Renal cortical epithelial cell (primary cell): ENCODE data around the gene SNRNP27. TPM values are rescaled to one million over a fixed set of nuclear protein-coding genes. Genes with fewer than 3 reads are reported as not detected.
"Not testable (repeated sequence)": the region's sequence is repeated elsewhere in the genome, so short reads cannot be mapped to it uniquely, and the experiment has no call there.

Experiments used
- DNase-seq: peaks from one replicate; pipeline ENCODE4 v3.0.0-alpha.2; 2011; ENCODE audit warnings: low read depth
- total RNA-seq: library from RNA; depleted of rRNA; stranded (reverse); fragments of >200 nt; gene quantifications from 2 replicates; pipeline ENCODE4 v1.2.3, GENCODE V29; 2014

Gene SNRNP27
- 43.9 and 76.9 TPM in 2 replicates for total RNA-seq

DNA sequence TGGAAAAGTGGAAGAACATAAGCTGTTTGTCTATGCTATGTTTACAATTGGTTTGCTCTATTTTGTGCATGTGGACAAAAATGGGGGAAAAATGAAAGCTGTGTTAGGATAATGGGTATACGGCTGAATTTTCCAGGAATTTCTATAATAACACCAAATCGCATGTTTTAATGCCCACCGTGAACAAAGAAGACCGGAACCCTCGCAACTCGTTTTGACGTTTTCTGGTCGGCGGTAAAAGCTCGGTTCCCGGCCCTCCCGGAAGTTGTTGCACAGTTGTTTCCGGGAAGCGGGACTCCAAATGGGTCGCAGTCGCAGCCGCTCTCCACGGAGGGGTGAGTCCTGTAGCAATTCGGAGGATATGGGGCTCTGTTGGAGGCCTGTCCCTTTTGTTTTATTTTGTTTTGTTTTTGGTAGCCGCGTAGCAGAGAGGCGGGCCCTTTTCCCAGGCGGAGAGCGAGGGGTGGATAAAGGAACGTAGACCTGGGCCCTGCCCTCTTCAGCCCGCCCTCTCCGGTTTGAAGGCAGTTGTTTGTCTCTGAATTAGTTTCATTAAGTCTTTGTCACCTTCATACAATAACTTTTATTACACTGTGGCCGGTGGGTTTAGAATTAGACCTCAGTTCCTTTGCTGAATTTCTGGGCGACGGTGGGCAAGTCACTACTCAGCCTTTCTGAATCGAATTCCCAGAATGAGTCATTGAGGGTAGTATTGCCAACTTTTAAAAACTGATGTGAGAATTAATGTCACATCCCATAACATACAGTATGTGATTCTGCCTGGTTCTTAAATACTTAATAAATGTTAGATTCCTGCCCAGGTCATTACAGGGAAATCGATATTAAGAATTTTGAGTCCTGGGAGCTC, at the start of gene SNRNP27:
Gene SNRNP27 (plus strand): TSS at position 273 of the 868 bp plus-strand sequence. CDS start 29 bp downstream, at position 302.
- DNase-seq: peak; percentile 62

DNA sequence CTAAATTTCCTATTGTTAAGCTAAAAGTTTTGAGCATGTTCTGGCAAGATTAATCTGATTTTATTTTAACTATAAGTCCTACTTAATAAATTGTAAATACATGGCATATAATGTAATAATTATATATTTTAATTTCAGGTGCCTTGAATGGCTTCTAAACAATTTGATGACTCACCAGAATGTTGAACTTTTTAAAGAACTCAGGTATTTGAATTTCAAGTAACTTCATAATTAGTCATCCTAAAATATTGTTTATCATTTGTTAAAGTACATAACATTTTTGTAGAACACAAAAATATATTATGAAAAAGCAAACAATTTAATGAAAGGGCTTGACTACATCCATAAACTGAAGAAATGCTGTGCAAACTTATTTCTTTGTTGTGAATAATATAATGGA, 49.8 kb upstream of the SNRNP27 start:
- DNase-seq: no peak

- DNase-seq: no peak
These were observed 49.2 kb upstream of the SNRNP27 start for GRCh38 chr2:69844560-69844959.

- no peak for DNase-seq
These were observed 47.3 kb upstream of the SNRNP27 start for GRCh38 chr2:69846182-69847067.

DNA sequence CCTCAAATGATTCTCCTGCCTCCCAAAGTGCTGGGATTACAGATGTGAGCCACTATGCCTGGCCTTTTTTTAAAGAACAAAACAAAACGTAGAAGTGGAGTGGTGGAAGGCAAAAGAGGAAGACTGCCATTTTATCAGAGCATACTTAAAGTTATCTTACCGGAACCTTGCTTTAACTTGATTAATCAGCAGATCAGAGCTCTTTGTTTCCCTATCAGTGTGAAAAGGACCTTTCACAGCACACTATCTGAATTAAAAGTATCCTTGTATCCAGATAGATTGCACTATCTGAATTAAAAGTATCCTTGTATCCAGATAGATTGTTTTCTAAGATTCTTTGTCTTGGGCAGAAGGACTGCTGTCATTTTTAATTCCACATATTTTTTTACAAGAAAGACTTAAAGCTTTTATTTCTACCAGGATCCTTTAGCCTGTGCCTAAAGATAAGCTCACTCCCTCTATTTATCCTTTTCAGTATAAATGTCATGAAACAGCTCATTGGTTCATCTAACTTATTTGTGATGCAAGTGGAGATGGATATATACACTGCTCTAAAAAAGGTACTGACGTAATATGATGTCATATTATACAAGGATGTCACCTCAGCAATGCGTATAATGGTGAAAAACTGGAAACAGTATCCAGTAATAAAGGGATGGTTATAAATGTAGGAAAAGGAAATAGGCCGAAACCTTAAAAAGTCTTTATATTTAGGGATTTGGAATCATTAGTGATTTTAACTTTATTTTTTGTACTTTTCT, 46.5 kb upstream of the SNRNP27 start:
- no peak for DNase-seq

DNA sequence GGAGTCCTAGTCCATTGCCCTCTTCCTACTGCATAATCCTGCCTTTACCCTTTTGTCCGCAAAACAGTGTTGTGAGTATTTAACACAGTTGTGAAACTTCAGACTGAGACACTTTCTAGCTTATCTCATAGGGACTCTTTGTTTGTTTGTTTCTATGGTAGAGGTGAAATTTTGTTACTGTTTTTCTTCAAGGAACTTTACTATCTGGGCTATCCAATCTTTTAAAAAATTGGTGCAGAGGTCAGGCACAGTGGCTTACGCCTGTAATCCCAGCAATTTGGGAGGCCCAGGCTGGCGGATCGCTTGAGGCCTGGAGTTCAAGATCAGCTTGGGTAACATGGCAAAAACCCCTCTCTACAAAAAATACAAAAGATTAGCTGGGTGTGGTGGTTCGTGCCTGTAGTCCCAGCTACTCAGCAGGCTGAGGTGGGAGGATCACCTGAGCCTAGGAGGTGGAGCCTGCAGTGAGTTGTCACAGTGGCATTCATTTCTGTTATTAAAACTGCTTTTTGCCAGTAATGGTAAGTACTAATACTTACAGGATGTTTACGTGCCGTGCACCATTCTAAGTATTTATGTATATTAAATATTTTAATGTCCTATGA, 45.5 kb upstream of the SNRNP27 start:
- DNase-seq: no peak

- DNase-seq: no peak
These were observed 35.5 kb upstream of the SNRNP27 start for GRCh38 chr2:69858261-69858660.

- DNase-seq: no peak
These were observed 30.5 kb upstream of the SNRNP27 start for GRCh38 chr2:69863298-69863697.

- no peak for DNase-seq
These were observed 5.3 kb upstream of the SNRNP27 start for GRCh38 chr2:69888451-69888850.

- no peak for DNase-seq
These were observed 4.5 kb upstream of the SNRNP27 start for GRCh38 chr2:69889302-69889701.

- DNase-seq: peak; percentile 72
These were observed 2.9 kb upstream of the SNRNP27 start for GRCh38 chr2:69890881-69891280.

GRCh38 chr2:69892838-69893424, 825 bp upstream of the SNRNP27 start:
- not testable (repeated sequence) for DNase-seq

- DNase-seq: not testable (repeated sequence)
These were observed 981 bp downstream of the SNRNP27 start for GRCh38 chr2:69894737-69895136.

DNA sequence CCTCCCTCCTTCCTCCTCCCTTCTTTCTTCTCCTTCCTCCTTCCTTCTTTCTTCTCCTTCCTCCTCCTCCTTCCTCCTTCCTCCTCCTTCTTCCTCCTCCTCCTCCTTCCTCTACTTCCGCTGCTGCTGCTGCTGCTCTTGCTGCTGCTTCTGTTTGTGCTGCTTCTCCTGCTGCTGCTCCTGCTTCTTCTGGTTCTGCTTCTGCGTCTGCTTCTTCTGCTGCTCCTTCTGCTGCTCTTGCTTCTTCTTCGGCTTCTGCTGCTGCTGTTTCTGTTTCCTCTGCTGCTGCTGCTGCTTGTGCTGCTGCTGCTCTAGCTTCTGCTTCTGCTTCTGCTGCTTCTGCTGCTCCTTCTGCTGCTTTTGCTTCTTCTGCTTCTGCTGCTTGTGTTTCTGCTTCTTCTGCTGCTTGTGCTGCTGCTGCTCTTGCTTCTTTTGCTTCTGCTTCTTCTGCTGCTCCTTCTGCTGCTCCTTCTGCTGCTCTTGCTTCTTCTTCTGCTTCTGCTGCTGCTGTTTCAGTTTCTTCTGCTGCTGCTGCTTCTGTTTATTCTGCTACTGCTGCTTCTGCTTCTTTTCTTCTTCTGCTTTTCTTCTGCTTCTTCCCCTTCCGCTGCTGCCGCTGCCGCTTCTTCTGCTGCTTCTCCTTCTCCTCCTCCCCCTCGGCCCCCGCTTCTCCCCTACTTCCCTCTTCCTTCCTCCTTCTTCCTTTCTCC, 8.6 kb downstream of the SNRNP27 start:
- no peak for DNase-seq

GRCh38 chr2:69907216-69907615, 13.5 kb downstream of the SNRNP27 start:
- DNase-seq: no peak

DNA sequence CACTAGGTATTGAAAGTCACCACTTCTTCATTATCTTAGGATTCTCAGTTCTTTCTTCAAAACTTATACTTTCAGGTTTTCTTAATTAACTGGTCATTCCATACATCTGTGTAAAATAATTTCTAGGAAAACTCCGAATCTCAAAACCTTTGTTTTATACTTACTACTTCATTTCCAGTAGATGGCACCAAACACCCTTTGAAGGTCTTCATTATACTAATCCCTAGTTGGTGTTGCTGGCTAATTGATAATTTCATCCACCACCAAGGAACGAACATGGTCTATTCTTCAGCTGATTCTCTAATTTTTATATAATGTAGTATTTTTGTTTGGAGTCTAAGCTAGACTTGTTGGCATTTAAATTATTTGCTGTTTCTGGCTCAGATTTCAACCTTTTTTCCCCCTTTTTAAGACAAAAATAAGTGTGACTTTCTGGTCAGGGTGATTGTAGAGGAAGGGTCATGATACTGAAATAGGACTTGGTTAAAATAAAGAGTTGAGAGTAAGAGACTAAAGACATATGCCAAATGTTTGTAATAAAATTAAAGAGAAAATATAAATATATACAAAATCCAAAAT, 18.3 kb downstream of the SNRNP27 start:
- peak; percentile 70 for DNase-seq

DNA sequence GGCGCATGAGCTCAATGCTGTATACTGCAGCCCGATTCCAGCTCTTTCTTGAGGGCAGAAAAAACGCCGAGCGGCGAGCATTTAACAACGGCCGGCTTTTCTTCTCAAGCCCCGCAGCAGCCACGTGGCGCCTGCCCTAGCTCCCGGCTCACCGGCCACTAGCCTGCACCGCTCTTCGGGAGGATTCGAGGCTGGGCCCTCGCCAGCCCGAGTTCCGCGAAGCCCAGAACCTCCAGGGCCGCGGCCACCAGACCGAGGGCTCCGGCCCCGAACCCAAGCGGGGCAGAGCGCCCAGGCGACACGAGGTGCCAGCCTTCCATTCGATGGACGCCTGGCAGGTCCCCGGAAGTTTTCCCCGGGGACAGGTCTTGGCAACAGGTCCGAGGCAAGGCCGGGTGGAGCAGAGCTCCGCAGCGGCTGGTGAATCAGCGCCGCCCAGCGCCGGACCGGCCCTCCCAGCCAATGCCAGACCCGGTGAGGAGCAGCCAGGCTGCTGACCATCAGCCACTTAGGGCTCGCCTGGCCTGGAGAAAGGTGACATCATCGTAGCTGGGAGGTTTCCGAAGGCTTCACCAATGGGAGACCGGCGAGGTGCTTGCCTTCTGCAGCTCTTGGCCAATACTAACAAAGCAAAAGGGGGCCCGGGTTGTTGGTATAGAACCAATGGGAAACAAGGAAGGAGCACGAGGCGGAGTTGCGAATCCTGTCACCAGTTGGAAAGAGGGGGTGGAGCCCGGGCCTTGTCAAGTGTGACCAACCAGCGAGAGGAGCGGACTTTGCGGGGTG, 20.6 kb downstream of the SNRNP27 start:
- DNase-seq: peak; percentile 100

GRCh38 chr2:69914950-69915945, 21.5 kb downstream of the SNRNP27 start, which contains the start of gene MXD1:
MXD1 (plus strand) TSS chr2:69915109; CDS start chr2:69915331, 222 bp downstream.
- no peak for DNase-seq
